CD4-positive, alpha-beta T cell treated with Interleukin-21 for 1 hour (primary cell): Measurements from ENCODE around the gene MIA3.
"Not testable (repeated sequence)": the region's sequence is repeated elsewhere in the genome, so short reads cannot be mapped to it uniquely, and the experiment has no call there.

Experiments used
- DNase-seq: peaks from one replicate; pipeline ENCODE4 v3.0.0-alpha.2; 2020

Gene MIA3

GRCh38 chr1:222665964-222666363 is 48.1 kb downstream of the MIA3 start:
- no peak for DNase-seq

GRCh38 chr1:222668184-222668583 is 50.3 kb downstream of the MIA3 start:
- DNase-seq: not testable (repeated sequence)

- DNase-seq: not testable (repeated sequence)
These were observed 51.2 kb downstream of the MIA3 start for GRCh38 chr1:222669107-222669506.

- DNase-seq: no peak
These were observed 52.2 kb downstream of the MIA3 start for GRCh38 chr1:222670110-222670509.

GRCh38 chr1:222680080-222680479 is 62.2 kb downstream of the MIA3 start:
- no peak for DNase-seq

- DNase-seq: no peak
These were observed 73.1 kb downstream of the MIA3 start for GRCh38 chr1:222691016-222691415.

- no peak for DNase-seq
These were observed 77.0 kb downstream of the MIA3 start for GRCh38 chr1:222694927-222695326.

- DNase-seq: no peak
These were observed 78.8 kb downstream of the MIA3 start for GRCh38 chr1:222696741-222697140.

- no peak for DNase-seq
These were observed 79.3 kb downstream of the MIA3 start for GRCh38 chr1:222697203-222697602.

GRCh38 chr1:222697826-222698225 is 79.9 kb downstream of the MIA3 start:
- no peak for DNase-seq

GRCh38 chr1:222702210-222702609 is 84.3 kb downstream of the MIA3 start:
- DNase-seq: no peak

- no peak for DNase-seq
These were observed 86.4 kb downstream of the MIA3 start for GRCh38 chr1:222704260-222704659.

- no peak for DNase-seq
These were observed 88.9 kb downstream of the MIA3 start for GRCh38 chr1:222706815-222707214.

- no peak for DNase-seq
These were observed 91.8 kb downstream of the MIA3 start for GRCh38 chr1:222709700-222710153.

GRCh38 chr1:222711319-222712252 is 93.7 kb downstream of the MIA3 start:
- peak; percentile 75 for DNase-seq

GRCh38 chr1:222712253-222713090 is 94.6 kb downstream of the MIA3 start, which contains the start of the genes AIDA and BROX:
Gene AIDA, minus strand, starts transcription at chr1:222712491. Its CDS starts 174 bp downstream, at chr1:222712317.
Gene BROX, plus strand, starts transcription at chr1:222712564. Its CDS starts 3,136 bp downstream, at chr1:222715700.
- peak; percentile 94 for DNase-seq

- peak; percentile 95 for DNase-seq
These were observed 95.4 kb downstream of the MIA3 start for GRCh38 chr1:222713091-222713961.

- no peak for DNase-seq
These were observed 98.5 kb downstream of the MIA3 start for GRCh38 chr1:222716393-222716792.
